Astrocyte (in vitro differentiated cells and primary cell): ENCODE data around the gene BCL2. TPM values are rescaled to one million over a fixed set of nuclear protein-coding genes. Genes with fewer than 3 reads are reported as not detected.

Experiments used
- DNase-seq: peaks from one replicate; pipeline ENCODE4 v3.0.0-alpha.2; 2010; ENCODE audit warnings: low read depth
- FAIRE-seq: peaks from 2 replicates; lab custom pipeline; 2011; peaks lifted over from hg19 to GRCh38; lab: Jason Lieb, UNC
- H2AFZ ChIP-seq: 2 replicates; pipeline ENCODE4 v1.6.0; 2012; ENCODE audit warnings: low read depth, low read length, inconsistent platforms
- H3K27ac ChIP-seq: 2 replicates; pipeline ENCODE4 v1.5.1; 2011; ENCODE audit warnings: low read depth, low read length, inconsistent platforms
- H3K27me3 ChIP-seq: 2 replicates; pipeline ENCODE4 v1.6.0; 2011; ENCODE audit warnings: low read length, inconsistent platforms; ENCODE audit not compliant: insufficient read depth
- H3K36me3 ChIP-seq: 2 replicates; pipeline ENCODE4 v1.5.1; 2011; ENCODE audit warnings: low read length, inconsistent platforms; ENCODE audit not compliant: insufficient read depth
- H3K4me1 ChIP-seq: 2 replicates; pipeline ENCODE4 v1.5.1; 2011; ENCODE audit warnings: low read length, inconsistent platforms; ENCODE audit not compliant: insufficient read depth
- H3K4me2 ChIP-seq: 2 replicates; pipeline ENCODE4 v1.6.0; 2012; ENCODE audit warnings: low read length, inconsistent platforms
- H3K4me3 ChIP-seq: 2 replicates; pipeline ENCODE4 v1.5.1; 2011; ENCODE audit warnings: low read depth, mild to moderate bottlenecking, low read length, inconsistent platforms; ENCODE audit not compliant: insufficient read depth
- H3K79me2 ChIP-seq: 2 replicates; pipeline ENCODE4 v1.6.0; 2012; ENCODE audit warnings: mild to moderate bottlenecking, low read length, inconsistent platforms; ENCODE audit not compliant: insufficient read depth
- H3K9ac ChIP-seq: 2 replicates; pipeline ENCODE4 v1.6.0; 2012; ENCODE audit warnings: mild to moderate bottlenecking, low read length, inconsistent platforms
- H3K9me3 ChIP-seq: 2 replicates; pipeline ENCODE4 v1.5.1; 2012; ENCODE audit warnings: low read depth, mild to moderate bottlenecking, low read length, inconsistent platforms; ENCODE audit not compliant: insufficient read depth
- H4K20me1 ChIP-seq: 2 replicates; pipeline ENCODE4 v1.6.0; 2012; ENCODE audit warnings: low read length, inconsistent platforms; ENCODE audit not compliant: insufficient read depth
- H3K27ac Mint-ChIP-seq: one replicate; pipeline ENCODE4 v1.8.0; 2021; ENCODE audit warnings: mild to moderate bottlenecking, mixed read lengths; ENCODE audit not compliant: unreplicated experiment
- H3K27me3 Mint-ChIP-seq: one replicate; pipeline ENCODE4 v1.8.0; 2021; ENCODE audit warnings: low read depth, mixed read lengths; ENCODE audit not compliant: unreplicated experiment
- H3K36me3 Mint-ChIP-seq: one replicate; pipeline ENCODE4 v1.8.0; 2021; ENCODE audit warnings: low read depth, mixed read lengths; ENCODE audit not compliant: unreplicated experiment
- H3K4me1 Mint-ChIP-seq: one replicate; pipeline ENCODE4 v1.8.0; 2021; ENCODE audit warnings: low read depth, mixed read lengths; ENCODE audit not compliant: unreplicated experiment
- H3K4me3 Mint-ChIP-seq: one replicate; pipeline ENCODE4 v1.8.0; 2021; ENCODE audit warnings: mild to moderate bottlenecking, moderate library complexity, mixed read lengths; ENCODE audit not compliant: unreplicated experiment
- H3K9me3 Mint-ChIP-seq: one replicate; pipeline ENCODE4 v1.8.0; 2021; ENCODE audit warnings: mild to moderate bottlenecking, mixed read lengths; ENCODE audit not compliant: unreplicated experiment
- EZH2 ChIP-seq: IDR thresholded peaks from 2 replicates; pipeline ENCODE4 v1.6.1; 2012; ENCODE audit warnings: mild to moderate bottlenecking, low read length, inconsistent platforms; ENCODE audit not compliant: insufficient read depth
- total RNA-seq: library from RNA; stranded (reverse); gene quantifications from 2 replicates; pipeline ENCODE4 v1.2.1, GENCODE V29; 2021
- TF ChIP-seq, protein P1 (sequence below): IDR thresholded peaks from 2 replicates; pipeline ENCODE4 v1.5.1; 2011; ENCODE audit warnings: low read depth, mild to moderate bottlenecking, inconsistent platforms, low read length, moderate library complexity; ENCODE audit not compliant: insufficient read depth

BCL2 gene
- total RNA-seq, 1 donor from 2014 or later, result 1.7 TPM

DNA sequence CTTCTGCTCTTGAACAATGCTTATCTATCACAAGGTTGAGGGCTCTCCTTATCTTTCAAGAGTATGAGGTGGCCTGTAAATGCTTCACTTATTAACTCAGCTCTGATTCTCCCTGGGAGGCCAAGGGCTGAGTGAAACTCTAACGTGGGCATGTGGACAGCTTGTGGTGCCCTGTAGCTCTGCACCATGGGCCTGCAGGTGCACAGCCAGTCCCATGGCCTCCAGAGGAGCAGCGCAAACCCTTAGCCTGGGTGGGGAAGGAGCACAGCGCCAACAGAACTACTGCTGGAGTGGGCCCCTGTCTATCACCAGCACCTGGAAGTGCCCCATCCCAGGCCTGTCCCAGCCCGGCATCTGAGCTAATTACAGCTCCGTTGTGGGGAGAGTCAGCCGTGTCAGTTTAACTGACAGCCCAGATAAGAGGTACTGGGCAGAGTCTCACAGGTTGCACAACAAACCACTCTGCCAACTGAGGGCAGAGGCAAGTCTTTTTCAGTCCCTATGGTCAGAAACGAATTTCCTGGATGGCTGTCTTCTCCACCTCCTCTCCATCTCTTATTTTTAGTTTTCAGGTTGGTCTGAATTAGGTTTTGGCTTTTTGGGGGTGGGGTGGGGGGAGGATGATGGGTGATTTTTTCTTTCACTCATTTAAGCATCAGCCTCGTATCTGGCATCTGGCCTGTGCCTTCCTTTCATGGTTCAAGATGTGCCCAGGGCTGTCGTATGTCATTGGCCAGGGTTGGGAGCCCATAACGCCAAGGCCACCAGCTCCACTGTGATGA is 219.5 kb downstream of the BCL2 start:
- Histone ChIP-seq H3K9ac (no peak overlapping the region), H2AFZ (no peak overlapping the region), H3K4me3 (no peak overlapping the region), H3K36me3 (no peaks in the 10 kb centered on the region), H3K9me3 (no peaks in the 10 kb centered on the region), H3K27ac (no peak overlapping the region), H3K4me1 (no peaks in the 10 kb centered on the region), H3K79me2 (no peaks in the 10 kb centered on the region), H3K27me3 (peaks cover 3% of the 10 kb centered on the region), H3K4me2 (no peak overlapping the region), H4K20me1 (no peaks in the 10 kb centered on the region)
- peaks cover 16% of the 10 kb centered on the region for H3K27me3 Mint-ChIP-seq
- H3K9me3 Mint-ChIP-seq, result peaks cover 3% of the 10 kb centered on the region
- H3K4me3 Mint-ChIP-seq, result no peak overlapping the region
- peaks cover 6% of the 10 kb centered on the region for H3K4me1 Mint-ChIP-seq
- FAIRE-seq (no peak), DNase-seq (no peak)
- TF ChIP-seq, protein P1, sequence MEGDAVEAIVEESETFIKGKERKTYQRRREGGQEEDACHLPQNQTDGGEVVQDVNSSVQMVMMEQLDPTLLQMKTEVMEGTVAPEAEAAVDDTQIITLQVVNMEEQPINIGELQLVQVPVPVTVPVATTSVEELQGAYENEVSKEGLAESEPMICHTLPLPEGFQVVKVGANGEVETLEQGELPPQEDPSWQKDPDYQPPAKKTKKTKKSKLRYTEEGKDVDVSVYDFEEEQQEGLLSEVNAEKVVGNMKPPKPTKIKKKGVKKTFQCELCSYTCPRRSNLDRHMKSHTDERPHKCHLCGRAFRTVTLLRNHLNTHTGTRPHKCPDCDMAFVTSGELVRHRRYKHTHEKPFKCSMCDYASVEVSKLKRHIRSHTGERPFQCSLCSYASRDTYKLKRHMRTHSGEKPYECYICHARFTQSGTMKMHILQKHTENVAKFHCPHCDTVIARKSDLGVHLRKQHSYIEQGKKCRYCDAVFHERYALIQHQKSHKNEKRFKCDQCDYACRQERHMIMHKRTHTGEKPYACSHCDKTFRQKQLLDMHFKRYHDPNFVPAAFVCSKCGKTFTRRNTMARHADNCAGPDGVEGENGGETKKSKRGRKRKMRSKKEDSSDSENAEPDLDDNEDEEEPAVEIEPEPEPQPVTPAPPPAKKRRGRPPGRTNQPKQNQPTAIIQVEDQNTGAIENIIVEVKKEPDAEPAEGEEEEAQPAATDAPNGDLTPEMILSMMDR, result no peak
- TF ChIP-seq EZH2, result no peak
- no peak overlapping the region for H3K27ac Mint-ChIP-seq
- H3K36me3 Mint-ChIP-seq, result peaks cover 2% of the 10 kb centered on the region

GRCh38 chr18:63099091-63099840 is 220.3 kb downstream of the BCL2 start:
- no peaks in the 10 kb centered on the region for H3K4me1 ChIP-seq
- TF ChIP-seq, protein P1, result no peak
- no peak for TF ChIP-seq EZH2

More at GRCh38 chr18:63099091-63099840, 220.3 kb downstream of the BCL2 start:
- Histone ChIP-seq H3K9ac (no peak overlapping the region), H3K27me3 (peaks cover 3% of the 10 kb centered on the region), H3K9me3 (no peaks in the 10 kb centered on the region), H3K79me2 (no peaks in the 10 kb centered on the region), H3K4me2 (no peak overlapping the region), H2AFZ (no peak overlapping the region), H3K4me3 (no peak overlapping the region), H3K27ac (no peak overlapping the region), H3K36me3 (no peaks in the 10 kb centered on the region), H4K20me1 (no peaks in the 10 kb centered on the region)
- Mint-ChIP-seq H3K27ac (no peak overlapping the region), H3K4me1 (peaks cover 6% of the 10 kb centered on the region), H3K27me3 (peaks cover 14% of the 10 kb centered on the region), H3K4me3 (no peak overlapping the region), H3K36me3 (no peaks in the 10 kb centered on the region), H3K9me3 (peaks cover 3% of the 10 kb centered on the region)
- DNase-seq (no peak), FAIRE-seq (no peak)
